Pulmonary artery endothelial cell (primary cell): ENCODE measurements around the gene DTX1. TPM values are rescaled to one million over a fixed set of nuclear protein-coding genes. Genes with fewer than 3 reads are reported as not detected.
"Not testable (repeated sequence)": the region's sequence is repeated elsewhere in the genome, so short reads cannot be mapped to it uniquely, and the experiment has no call there.

Experiments used
- DNase-seq: peaks from one replicate; pipeline ENCODE4 v3.0.0-alpha.2; 2011; ENCODE audit warnings: low read depth, low spot score
- total RNA-seq: library from RNA; depleted of rRNA; stranded (reverse); fragments of >200 nt; gene quantifications from 2 replicates; pipeline ENCODE4 v1.2.3, GENCODE V29; 2014

The DTX1 gene
- total RNA-seq, 1 donor from 2014 or later, result not detected

DNA sequence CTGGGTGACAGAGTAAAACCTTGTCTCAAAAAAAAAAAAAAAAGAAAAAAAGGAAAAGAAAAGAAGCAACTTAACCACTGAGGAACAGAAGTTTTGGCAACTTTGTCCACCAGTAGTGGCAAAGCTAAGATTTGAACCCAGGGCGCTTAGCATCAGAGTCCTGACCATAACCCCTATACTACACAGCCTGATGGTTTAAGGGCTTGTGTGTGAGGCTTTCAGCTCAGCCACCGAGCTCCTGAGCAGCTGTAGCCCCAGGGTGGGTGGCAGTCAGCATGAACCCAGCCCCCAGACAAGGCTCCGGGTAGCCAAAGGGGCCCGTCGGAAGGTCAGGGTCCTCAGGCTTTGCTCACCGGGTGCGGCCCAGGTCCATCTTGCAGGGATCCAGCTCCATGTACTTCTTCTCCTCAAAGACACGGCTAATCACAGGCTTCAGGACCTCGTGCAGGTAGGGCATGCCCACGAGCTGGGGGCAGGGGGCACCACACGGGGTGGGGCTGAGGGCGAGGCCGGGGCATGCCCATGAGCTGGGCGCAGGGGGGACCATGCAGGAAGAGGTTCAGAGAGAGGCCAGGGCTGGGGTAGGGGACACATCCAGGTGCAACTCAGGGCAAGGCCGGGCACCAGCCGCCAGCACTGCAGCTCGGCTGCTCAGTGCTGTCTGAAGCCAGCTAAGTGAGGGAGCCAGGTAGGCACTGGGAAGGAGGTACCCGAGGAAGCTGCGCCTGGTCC lies 58.1 kb downstream of the DTX1 start:
- DNase-seq, result no peak

GRCh38 chr12:113115455-113116126 lies 59.1 kb downstream of the DTX1 start:
- no peak for DNase-seq

DNA sequence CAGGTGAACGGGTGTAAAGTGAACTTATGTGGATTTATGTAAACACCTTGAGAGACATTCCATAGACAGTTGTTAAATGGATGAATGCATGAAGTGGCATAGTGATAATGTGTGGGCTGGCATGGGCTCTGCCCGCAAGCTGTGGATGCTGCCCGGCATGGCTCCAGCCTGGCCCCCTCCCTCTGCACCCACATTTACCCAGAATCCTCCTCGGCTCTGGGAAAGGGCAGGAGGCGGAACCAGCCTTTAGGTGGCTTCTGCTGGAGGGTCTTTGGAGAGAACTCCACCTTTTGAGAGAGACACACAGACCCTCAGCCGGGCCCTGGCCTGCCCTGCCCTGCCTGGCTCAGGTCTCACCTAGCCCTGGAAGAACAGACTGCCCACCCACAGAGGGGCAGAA lies 60.3 kb downstream of the DTX1 start:
- DNase-seq, result no peak

DNA sequence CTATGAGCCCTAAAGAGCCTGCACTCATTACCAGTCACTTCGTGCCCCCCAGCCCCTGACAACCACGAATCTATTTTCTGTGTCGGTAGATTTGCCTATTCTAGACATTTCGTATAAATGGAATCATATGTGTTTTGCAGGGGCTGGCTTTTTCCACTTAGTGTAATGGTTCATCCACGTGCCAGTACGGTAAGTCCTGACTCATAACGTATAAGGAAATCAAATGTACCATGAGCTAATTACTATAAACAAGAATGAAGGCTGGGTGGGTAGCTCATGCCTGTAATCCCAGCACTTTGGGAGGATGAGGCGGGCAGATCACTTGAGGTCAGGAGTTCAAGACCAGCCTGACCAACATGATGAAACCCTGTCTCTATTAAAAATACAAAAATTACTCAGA lies 61.2 kb downstream of the DTX1 start:
- not testable (repeated sequence) for DNase-seq

DNA sequence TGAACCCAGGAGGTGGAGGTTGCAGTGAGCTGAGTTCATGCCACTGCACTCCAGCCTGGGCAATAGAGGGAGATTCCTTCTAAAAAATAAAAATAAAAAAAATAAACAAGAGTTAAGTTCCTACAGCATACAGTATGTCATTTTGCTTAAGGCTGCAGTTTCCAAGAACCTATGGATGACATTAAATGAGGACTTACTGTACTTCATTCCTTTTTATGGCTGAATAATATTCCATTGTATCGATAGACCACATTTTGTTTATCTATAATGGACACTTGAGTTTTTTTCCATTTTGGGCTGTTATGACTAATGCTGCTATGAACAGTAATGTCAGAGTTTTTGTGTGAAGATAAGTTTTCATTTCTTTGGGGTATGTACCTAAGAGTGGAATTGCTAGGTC lies 61.6 kb downstream of the DTX1 start:
- no peak for DNase-seq

- DNase-seq, result no peak
Measured at GRCh38 chr12:113119980-113120669, 63.6 kb downstream of the DTX1 start.

- no peak for DNase-seq
Measured at GRCh38 chr12:113120670-113121370, 64.3 kb downstream of the DTX1 start.

DNA sequence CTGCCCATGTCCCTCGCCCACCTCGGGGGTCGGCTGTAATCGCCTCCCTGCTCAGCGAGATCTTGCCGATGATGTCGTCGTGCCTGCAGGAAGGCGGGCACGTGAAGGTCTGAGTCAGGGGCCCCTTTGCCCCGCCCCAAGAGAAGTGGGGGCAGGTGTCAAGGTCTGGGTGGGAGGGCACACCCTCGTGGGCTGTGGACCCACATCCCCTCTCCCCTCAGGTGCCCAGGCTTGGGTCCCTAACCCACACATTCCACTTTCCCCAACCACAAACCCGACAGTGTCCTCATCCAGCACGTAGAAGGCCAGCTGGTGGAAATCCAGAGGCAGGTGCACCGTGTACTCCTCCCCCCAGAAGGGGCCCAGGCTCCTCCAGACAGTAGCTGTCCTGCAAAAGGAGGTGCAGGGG lies 71.3 kb downstream of the DTX1 start:
- DNase-seq, result no peak

GRCh38 chr12:113128802-113129663 lies 72.5 kb downstream of the DTX1 start:
- no peak for DNase-seq

DNA sequence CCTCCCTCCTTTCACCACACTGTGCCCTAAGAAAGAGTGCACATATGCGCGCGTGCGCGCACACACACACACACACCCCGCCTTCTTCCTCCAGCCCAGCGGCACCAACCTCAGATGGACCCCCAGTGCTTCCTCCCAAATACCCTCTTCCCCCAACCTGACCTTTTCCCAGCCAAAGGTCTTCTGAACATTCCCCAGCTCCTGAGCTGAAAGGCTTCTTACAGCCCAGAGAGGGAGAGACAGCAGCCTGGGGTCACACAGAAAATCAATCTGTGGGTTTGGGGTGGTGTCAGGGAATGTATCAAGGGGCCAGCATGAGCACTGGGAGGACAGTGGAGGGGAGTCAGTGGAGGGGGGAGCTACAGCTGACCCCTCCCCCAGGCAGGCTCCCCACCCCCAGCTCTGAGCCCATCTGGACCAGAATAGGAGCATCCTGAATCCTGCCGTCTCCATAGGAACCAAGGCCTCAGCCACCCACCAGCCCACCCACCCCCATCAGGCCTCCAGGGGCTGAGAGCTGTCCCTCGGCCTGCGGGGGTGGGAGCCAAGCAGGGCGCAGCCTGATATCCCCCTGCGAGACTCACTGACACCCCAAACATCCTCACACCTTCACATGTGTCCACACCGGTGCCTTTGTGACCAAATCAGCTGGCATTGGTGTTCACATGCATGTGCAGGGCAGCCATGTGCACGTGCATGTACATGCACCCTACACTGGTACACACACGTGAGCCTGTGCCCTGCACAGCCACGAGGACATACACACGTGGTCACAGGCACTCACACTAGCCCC lies 73.3 kb downstream of the DTX1 start:
- DNase-seq, result no peak

DNA sequence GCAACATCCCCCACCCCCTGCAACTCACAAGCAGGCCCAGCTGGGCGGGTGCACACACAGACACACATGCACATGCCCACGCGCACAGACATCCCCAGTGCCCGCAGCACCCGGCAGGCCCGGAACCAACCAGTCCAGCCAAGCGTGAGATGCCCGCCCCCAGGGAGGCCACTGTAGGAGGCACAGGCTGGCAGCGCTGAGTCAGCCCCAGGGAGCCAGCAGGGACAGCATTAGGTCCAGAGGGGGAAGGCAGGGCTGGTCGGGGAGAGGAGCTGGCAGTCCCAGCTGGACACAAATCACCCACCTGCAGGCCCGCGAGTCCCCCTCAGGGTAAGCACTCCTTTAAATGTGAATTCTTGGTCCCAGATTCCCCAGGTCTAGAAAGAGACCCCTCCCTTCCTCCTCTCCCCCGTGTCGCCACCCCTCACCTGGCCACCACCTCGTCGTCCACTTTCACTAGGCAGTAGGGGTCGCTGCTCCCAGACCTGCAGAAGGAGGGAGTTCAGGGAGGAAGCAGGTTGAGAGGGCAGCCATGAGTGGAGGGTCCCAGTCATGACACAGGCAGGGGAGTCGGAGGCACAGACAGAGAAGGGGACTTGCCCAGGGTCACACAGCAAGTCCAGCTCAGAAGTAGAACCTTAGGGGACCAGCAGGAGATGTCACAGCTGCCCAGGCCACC lies 74.1 kb downstream of the DTX1 start:
- DNase-seq, result no peak

DNA sequence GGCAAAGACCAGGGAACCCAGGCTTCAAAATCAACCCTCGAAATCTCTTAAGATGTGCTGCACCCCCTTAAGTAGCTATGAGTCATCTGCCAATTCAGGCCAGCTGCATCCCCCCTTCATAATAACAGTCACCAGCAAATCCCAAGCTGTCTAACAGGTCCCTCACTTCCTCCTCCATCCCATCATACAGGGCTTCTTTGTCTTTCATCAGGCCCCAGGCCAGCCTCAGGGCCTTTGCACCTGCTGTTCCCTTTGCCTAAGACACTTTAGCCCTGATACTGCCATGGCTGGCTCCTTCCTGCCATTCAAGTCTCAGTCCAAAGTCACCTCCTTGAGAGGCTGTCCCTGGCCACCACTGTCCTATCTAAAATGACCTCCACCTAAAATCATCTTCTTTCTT lies 75.0 kb downstream of the DTX1 start:
- DNase-seq, result no peak

- no peak for DNase-seq
Measured at GRCh38 chr12:113133036-113133435, 76.5 kb downstream of the DTX1 start.

- DNase-seq, result no peak
Measured at GRCh38 chr12:113133666-113134065, 77.1 kb downstream of the DTX1 start.

DNA sequence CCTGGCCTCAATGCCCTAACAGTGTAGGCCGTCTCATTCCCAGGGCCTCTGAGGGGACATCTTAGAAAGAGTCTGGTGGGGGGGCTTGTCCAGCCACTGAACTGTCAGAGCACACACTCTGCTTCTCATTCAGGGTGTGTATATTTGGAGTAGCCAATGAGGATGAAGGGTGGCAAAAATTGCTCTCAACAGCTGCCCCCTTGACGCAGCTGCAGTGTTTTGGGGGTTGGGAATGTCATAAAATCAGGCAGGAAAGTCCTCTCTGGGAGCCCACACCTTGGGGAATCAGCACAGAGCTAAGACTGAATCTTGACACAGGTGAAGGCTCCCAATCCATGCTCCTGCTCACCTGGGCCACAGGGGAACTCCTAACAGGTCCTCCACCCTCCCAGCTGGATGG lies 77.5 kb downstream of the DTX1 start:
- DNase-seq, result no peak

GRCh38 chr12:113134521-113134951 lies 78.0 kb downstream of the DTX1 start:
- no peak for DNase-seq

DNA sequence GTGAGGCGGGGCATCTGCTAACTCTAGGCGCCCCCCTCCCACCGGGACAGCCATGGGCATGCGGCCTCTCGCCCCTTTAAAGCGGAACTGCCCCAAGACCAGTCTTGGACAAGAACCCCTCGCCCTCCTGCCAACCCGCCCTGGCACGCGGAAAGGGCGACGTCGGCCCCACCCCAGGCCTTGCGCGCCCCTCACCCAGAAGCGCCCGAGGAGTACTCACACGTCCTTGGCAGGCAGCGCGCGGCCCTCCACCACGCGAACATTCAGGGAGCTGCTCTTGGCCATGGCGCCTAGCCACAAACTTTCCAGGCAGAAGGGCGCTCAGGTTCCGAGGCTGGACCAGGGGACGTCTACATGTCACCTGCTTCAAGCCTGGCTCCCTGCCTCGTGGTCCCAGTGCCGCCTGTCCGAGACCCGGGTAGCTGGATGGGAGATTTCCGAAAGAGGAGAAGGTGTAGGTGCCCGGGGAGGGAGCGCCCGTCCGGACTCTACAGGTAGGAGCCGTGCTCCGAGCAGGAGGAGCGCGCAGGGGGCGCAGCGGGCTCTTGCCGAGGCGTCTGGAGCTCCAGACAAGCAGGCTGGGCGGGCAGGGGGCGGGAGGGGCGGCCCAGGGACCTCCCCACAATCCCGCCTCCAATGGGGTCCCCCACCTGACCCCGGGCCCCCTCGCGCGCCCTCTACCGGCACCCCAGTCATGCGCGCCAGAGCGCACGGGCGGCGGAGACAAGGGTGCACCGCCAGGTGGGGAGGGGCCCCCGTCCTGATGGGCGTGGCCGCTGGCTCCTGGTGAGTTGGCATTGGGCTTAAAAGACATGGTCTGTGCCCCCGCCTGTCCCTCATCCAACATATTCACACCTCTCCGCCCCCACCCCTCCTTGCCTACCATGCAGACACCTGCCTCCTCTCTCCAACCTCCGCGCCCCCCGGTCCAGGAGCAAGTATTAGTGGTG lies 78.9 kb downstream of the DTX1 start, which contains the start of gene RASAL1:
Gene RASAL1 (minus strand): TSS at position 584 of the 950 bp plus-strand sequence. CDS start 299 bp downstream, at position 285.
- DNase-seq, result no peak
